HG03571 (cell line): ENCODE data around the gene ACADSB.

ENCODE experiments used
- ATAC-seq: cut with Tn5 transposase; IDR thresholded peaks from one replicate; pipeline ENCODE4 v1.9.1; 2021; ENCODE audit not compliant: unreplicated experiment

ACADSB gene

DNA sequence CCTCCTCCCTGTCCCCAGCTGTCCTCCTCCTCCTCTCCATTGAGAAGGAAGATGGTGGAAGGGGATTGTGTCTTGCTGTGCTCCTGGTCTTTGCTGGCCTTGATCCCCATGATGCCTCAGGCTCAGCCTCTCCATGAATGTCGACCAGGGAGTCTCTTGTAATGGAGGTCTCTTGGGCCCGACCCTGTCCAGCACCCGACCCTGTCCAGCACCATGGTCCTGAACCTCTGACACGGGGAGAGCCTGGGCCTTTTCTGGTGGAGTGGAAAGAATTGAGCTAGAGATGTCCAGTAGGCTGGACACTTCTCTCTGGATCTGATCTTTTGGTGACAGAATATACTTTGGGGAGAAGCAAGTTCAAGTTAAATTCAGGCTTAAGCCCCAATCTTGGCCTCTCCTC is 84.7 kb downstream of the ACADSB start:
- no peak for ATAC-seq

DNA sequence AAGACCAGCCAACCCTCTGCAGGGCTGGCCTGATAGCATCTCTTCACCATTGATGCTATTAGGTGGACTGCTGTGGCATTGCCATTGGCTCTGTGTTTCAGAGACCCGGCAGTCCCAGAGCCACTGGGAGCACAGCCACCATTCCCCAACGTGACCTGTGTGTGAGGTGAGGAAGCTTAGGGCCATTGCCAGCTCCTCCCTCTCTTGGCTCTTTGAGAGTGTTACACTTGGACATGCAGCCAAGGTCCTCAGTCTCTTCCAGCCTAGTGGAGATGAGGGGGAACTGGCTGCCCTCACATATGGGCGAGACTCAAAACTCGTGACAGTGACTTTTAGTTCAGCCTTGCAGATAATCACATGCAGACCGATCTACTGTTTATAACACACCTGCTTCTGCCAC is 87.6 kb downstream of the ACADSB start:
- ATAC-seq = no peak

DNA sequence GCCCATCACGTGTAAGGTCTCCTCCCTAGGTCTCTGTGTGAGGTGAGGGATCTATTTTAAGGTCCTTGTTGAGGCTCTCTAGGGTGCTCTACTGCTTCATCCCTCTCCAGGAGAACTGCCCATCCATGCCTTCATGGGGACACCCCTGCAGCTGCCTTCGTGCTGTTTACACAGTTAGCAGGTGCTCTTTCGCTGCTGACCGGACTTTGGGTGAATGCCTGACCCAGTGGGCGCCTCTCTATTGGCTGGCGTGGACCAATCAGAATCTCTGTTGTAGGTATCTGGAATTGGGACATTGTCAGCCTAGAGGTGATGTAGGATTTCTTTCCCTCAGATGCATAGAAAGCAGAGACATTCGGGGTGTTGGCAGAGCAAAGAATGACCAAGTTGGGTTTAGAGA is 88.2 kb downstream of the ACADSB start:
- no peak for ATAC-seq

DNA sequence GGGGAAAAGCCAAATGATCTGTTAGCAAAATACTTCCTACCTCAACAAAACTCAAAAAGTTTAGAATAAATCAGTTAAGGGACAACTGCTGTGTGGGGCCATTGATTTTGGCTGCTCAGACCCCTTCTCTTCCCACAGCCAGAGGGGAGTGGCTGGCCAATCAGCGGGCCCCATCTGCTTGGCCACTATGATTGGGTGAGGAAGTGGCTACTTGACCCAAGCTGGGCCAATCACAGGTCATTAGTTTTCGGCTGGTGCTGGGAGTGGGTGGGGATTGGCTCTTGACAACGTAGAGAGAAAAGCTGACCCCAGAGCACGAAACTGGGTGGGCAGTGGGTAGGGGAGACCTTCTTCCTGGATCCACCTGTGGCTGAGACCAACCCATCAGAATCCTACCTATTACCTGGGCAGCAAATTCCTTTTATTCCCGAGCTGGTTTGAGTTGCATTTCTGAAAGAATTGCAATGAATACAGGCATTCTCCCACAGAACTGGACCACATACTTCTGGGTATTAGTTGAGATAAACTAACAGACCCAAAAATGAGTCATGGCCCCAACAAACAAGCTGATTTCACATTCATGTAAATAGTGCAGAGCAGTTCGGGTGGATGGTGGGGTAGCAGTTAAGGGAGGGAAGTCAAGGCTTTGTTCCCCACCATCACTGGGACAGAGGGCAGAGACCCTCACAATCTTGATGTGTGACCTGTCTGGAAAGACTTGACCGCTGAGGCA is 91.4 kb downstream of the ACADSB start:
- ATAC-seq = no peak

DNA sequence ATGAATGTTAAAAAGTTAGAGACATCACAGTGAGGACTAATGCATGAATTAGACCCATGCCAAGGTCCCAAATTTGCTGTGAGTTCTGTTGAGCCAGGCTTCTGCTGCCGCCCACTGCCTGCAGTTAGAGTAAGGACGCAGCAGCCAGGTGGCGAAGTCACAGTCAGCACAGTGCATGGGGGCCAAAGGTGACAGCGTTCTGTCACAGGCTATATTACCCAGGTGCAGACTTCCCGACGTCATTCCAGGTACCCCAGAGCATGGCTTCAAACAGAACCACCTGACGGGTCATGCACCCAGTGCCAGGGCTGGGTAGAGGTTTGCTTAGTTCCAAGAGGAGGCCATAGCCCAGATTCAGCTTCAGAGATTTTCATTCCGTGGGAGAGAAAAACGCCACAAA is 93.1 kb downstream of the ACADSB start:
- no peak for ATAC-seq

DNA sequence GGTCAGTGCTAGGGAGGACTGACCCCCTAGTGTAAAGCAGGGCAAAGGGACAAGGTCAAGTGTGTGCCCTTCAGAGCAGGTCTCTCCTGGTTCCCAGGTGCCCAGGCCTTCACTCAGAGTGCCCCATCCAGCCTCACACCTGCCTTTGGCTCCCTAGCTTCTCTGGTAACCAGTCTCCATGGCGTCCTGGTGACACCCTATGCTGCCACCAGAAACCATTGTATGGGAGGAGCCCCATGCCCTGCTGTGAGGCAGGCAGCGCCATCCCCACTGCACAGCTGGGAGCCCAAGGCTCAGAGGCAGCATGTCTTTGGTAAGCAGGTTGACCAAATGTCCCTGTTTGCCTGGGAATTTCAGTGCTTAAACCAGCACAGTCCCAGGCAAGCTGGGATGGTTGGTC is 93.9 kb downstream of the ACADSB start:
- ATAC-seq = no peak

DNA sequence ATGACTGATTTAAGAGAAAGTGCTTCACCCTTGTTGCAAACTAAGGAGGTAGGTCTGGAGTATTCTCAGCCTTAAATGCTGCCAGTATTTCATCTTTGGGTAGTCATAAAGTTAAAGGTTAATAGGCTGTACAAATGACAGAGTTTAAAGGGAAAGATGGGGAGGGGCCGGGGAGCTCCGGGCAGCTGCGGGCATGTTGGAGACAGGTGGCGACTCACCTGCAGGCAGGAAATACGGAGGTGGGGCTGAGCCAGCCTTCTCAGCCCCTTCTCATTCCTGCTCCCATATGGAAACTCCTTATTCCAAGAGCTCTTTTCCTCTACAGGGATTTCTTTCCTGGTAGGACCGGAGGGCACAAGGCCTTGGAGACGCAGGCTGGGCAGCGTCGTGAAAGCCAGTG is 95.1 kb downstream of the ACADSB start:
- ATAC-seq = no peak
